GM21576 (cell line): ENCODE data around the gene KCNA3.
"Not testable (repeated sequence)": the region's sequence is repeated elsewhere in the genome, so short reads cannot be mapped to it uniquely, and the experiment has no call there.

Source experiments
- ATAC-seq: cut with Tn5 transposase; IDR thresholded peaks from one replicate; pipeline ENCODE4 v1.9.1; 2021; ENCODE audit warnings: mild to moderate bottlenecking, moderate library complexity; ENCODE audit not compliant: unreplicated experiment

The KCNA3 gene

DNA sequence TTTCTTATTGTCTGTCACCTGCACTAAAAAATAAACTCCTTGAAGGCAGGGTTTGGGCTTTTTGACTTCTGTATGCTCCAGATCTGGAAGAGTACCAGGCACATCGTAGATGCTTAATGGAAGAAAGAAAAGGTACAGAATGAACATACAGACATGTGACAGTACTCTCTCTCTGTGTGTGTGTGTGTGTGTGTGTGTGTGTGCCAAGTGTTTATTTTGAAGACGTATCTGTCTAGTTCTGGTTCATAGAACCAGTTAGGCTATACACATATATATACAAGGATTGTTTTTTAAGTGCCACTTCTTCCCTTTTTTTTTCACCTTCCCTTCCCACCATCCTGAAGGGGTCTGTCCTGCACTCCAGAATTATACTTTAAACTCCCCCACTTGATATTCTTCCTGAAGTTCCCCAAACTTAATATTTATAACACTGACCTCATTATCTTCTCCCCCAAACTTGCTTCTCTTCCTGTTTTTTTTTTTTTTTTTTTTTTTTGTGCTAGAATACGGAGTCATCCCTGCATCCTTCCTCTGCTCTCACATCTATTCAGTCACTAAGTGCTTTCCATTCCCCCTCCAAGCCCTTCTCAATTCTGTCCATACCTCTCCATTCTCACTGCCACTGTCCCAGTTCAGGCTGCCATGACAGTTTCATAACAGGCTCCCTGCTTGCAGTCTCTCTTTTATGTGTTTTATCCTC lies 5.4 kb upstream of the KCNA3 start:
- no peak for ATAC-seq

DNA sequence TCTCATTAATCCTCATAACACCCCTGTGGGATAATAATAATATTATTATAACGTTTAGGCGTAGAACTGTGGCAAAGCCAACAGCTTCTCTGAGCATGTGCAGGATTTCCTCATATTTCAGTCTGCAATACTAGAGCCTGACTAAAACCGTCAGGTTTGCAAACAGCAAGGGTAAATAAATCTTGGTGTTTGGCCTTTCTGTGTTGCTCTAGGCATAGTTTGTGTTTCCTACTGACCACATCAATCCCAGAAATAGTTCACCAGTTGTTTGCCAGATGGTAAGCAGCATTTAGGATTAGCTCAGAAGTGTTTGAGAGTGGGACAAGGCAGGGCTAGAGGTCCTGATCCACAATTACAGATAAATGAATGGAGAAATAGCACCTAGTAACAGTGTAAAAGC lies 2.8 kb upstream of the KCNA3 start:
- no peak for ATAC-seq

DNA sequence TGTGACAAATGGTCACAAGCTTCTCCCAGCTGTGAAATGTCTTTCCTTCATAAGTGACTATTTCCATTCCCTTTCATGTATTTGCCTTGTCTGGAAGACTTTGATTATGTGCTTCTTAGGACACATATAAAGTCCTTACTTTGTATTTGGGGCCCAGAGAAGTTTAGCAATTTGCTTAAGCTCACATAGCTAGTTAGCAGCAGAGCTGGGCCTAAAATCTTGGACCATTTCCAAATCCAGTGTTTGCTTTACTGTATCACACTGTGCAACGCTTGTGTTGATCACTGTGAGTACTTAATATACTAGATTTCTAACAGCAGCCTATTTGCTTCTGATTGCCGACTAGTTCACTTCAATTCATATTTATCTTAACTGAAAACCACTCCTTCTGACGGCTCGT lies 2.2 kb upstream of the KCNA3 start:
- no peak for ATAC-seq

DNA sequence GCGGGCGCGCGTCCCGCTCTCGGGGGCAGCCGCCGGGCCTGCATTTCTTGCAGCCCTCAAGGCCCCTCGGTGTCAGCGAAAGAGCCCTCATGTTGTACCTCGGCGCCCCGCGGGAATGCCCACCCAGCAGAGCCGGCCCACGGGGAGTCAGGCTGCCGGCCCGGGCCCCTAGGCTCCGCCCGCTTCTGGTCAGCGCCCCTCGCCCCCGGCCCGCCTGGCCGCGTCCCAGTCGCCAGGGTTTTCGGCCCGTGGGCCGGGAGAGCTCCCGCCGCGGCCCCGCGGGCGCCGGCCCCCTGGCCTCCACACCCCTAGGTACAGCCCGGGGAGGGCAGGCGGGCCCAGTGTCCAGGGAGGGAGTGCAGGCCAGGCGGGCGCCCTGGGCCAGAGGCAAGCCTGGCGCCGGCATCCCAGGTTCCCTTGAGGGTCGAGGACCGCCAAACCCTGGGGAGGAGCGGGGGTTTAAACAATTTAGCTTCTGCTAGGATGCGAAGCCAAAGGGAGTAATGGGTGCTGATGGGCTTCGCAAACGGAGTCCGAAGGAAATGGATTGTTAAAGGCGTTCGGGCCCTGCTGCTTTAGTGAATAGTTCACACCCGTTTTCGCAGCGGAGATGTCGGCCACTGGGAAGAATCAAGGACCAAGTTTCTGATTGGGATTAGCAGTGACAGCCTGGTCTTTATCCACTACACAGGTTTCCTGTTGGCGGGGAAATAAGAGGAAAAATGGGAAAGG lies 486 bp upstream of the KCNA3 start:
- no peak for ATAC-seq

DNA sequence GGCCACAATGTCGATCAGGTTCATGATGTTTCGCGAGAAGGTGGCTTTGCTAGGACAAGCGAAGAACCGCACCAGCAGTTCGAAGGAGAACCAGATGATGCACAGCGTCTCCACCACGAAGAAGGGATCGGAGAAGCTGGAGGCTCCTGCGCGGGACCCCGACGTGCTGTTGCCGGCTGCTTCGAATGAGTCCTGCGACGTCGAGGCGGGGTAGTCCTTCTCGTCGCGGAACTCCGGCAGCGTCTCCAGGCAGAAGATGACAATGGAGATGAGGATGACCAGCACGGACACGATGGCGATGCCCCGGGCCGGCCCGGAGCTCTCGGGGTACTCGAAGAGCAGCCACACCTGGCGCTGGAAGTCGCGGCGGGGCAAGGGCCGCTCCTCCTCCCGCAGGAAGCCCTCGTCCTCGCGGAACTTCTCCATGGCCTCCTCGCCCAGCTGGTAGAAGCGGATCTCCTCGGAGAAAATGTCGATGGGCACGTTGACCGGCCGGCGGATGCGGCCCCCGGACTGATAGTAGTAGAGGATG lies 869 bp downstream of the KCNA3 start:
- no peak for ATAC-seq

DNA sequence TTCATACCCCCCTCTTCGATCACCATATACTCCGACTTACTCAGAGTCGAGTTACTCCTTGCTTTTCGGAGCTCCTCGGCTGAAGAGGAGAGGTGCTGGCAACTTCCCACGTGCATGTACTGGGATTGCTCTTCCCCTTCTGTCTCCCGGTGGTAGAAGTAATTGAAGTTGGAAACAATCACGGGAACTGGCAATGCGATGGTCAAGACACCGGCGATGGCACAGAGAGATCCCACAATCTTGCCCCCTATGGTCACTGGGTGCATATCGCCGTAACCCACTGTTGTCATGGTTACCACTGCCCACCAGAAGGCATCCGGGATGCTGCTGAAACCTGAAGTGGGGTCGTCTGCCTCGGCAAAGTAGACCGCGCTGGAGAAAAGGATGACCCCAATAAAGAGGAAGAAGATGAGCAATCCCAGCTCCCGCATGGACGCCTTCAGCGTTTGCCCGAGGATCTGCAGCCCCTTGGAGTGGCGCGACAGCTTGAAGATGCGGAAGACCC lies 1.5 kb downstream of the KCNA3 start:
- ATAC-seq: no peak

DNA sequence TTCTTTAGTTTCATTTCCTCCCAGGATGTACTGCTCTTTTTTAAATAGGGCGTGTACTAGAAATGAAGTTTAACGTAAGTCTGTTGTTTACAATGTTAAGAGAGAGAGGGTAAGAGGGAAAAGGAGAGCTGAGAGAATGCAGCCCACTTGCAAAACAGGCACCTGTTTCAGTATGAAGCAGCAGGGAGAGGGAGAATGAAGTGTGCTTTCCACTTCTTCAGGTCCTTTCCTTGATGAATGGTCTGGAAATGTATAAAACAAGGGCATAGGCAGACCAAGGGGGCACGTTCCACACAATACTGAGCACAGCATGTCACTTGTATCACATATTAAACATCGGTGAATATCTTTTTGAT lies 2.0 kb downstream of the KCNA3 start:
- peak; percentile 58 for ATAC-seq

DNA sequence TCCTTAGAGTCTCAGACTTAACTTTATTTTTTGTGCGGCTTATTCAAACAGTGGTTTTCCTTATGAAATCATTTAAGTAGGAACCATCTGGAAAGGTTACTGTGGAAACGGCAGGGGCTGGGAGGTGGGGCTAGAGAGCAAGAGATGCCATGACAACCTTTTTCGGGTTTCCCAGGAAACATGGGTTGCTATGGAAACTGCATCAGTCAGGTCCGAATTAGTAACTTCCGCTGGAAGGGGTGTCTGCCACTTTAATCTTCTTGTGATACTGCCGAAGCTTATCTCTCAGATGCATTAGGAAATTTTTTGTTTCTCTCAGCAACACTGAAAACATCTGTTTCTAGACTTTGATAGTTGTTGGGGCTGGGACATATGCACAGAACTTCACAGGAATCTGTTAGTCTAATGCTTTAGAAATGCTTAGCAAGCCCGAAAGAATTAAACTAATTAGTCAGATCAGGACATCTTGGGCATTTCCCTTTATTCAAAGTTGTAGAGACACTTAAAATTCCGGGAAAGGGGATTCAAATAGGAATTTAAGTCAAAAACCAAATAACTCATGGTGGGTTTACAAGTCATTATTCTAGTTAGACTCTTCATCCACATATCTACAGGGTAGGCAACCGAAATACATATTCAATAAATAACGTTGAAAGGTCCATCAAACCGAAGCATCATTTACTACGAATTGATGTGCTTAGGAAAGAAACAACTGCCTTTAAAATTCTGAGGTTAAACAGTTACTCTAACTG lies 2.6 kb downstream of the KCNA3 start:
- ATAC-seq: no peak

DNA sequence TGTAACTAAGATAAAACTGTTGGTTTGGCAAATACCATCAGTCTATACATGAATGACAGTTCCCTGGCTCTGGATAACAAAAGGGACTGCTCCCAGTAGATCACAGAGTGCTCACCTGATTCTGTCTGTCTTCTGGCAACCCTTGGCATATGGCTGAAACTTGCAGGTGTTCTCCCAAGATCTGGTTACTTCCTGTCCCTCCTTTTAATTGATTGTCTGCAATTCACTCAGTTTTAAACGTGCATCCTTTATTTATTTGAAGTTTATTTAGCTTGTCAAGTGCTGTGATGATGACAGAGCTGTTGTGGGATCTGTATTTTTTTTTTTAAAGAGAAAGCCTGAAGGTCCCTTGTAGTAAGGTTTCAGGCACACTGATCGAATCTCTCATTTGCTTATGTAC lies 3.4 kb downstream of the KCNA3 start:
- ATAC-seq: no peak

DNA sequence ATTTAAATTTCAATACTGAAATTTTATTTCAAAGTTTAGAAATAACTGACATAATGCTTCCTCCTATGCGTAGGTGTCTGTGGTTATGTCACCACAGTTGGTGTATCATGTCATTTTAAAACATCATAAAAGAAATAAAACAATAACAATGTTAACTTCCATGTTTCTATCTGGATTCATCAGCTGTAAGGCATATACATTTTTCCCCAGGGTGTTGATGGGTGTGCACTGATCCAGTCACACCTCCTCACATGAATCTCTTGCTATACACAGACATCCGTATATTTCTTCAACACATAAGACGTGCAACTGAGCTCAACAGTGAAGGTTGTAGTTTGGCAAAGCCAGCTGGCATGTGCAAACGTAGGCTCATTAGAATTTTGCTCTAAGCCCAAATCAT lies 6.2 kb downstream of the KCNA3 start:
- no peak for ATAC-seq

DNA sequence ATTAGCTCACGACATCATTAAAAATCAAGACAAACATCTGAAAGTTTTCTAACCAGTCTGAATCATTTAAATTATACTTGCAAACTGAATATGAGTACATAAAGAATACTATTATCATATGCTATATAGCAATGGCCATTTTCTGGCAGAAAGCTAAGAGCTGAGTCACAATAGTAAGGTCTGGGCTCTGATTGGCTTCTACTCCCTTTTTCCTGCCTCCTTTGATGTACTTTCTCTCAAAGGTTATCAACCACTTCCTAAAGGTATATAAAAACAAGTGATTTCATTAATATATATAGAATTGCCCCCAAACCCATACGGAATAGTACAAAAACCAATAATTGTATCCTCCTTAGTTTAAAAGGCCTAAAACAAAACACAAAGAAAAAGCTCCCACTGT lies 7.0 kb downstream of the KCNA3 start:
- no peak for ATAC-seq

DNA sequence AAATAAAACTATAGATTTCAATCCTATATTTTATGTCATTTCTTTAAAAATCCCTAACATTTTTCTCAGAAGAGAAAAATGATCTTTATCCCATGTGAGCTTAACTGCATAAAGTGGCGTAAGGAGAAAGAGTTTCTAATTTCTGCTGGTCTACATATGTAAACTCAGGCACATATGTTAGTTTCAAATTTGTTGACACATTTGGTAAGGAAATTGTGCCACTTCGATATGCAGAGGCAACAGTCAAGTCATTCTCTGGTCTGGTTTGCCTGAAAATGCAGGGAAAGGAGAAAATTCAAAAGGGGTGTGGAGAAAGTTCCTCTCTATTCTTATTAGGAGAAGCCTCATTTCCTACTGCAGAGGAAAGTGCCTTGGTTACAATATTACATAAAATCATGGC lies 11.5 kb downstream of the KCNA3 start:
- no peak for ATAC-seq

DNA sequence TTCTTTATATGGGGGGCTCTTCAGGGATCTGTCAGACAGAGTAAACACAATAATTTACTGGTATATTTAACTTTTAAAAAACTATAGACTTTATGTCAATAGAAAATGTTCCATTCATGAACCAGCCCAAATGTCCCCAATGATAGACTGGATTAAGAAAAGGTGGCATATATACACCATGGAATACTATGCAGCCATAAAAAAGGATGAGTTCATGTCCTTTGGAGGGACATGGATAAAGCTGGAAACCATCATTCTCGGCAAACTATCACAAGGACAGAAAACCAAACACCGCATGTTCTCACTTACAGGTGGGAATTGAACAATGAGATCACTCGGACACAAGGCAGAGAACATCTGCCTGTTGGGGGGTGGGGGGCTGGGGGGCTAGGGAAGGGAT lies 15.2 kb downstream of the KCNA3 start:
- ATAC-seq: not testable (repeated sequence)

DNA sequence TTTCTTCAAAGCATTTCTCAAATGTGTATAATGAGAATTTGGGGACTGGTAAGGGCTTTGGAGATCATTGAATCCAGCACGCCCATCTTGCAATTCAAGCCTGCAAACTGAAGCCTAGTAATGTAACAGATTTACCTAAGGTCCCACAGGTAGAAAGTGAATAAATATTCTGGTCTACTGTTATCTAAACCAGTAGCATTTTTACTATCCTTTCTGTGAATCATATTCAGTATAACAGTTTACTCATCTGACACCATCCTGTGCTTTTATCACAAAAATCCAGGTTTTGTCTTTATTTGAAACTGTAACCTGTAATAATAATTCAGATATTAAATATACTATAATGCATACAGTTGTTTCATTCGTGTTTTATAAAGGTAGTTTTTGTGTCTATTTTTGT lies 17.4 kb downstream of the KCNA3 start:
- no peak for ATAC-seq

DNA sequence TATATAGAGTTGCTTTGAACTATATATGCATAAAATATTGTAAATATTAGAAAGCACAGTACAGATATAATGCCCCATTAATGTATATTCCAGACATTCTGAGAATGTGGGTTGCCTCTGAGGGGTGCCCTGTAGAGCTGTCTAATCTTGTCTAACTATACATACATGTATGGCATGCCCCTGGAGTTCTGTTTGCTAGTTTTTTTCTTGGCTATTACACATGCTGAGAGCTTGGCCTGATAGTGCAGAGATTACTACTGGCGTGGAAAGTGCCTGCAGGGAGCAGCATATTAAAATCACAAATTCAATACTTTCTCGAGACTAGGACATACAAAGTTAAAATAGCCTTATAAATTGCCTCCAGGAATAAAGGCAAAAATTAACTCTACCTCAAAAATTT lies 24.1 kb downstream of the KCNA3 start:
- no peak for ATAC-seq

DNA sequence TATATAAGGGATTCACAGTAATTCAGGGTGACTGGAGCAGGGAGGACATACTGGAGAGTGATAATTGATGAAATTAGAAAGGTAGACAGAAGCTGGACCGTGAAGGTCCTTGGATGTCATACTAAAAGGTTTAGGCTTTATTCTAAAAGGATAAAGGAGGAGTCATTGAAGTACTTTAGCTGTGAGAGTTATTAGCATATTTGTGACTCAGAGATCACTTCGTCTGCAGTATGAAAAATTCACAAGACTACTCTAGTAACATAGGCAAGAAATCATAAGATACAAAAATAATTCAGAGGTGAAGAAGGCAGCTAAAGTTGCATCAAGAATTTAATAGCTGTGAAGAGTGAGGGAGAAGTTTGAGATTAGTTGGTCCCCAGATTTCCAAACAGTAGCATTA lies 26.3 kb downstream of the KCNA3 start:
- no peak for ATAC-seq

DNA sequence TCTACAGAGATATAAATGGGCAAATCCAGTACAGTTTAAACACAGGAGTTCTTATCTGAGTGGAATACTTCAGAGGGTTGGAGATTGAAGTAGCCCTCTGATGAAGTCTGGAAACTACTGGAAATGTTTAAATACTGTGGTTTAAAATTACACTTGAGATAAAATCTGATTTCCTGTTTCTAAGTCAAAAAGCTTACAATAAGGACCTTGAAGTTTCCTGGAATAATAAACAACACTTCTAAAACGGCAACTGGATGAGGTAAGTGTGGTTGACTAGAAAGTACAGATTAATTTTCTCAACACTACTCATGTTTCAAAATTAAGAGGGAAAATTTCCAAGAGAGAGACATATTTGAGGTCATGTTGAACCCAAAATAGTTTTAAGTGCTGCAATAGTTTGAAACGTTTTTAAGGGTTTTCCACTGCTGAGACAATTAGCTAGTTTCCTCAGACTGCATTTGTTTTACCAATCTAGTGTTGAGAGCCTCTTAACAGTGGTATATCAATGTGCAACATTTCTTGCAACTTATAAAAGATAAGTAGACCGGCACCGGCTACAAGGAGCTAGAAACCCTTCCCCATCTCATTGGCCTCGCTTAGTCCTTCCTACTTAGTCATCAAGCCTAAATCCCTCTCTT lies 27.4 kb downstream of the KCNA3 start:
- no peak for ATAC-seq

DNA sequence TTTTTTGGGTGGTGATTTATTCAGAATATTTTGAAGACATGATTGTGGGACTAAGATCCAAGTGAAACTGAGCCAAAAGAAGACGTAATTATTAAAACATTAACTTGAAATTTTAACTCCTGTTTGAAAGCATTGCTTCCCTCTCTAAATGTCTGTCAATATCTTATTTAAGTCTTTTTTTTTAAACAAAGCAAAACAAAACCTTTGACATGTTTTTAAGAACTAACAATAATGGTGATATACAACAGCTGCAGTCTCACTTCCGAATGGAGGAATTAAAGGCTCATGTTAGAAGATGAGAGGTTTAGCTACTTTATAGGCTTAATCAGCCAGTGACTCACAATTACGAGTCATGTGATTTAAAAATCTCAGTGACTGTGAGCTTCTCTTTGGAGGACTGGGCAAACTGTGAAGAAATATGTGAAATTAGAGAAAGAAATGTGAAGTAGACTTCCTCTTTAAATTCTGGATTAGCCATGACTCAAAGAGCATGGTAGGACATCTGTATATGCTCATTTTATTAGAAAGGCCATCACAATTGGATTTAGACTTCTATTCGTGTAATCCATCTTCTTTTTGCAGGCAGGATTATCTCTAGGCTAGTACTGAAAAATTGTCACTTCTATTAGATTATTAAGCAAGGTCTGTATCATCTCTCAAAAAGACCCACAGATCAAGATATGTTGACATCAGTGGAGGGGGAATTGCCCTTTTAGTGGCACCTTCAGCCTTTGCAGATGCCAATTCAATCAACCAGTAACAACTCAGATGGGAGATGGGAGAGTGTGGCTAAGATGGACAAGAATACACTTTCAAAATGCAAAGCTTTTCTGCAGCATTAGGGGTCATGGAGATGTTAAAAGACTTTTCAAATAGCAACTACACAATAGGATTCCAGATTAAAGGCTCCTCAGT lies 28.7 kb downstream of the KCNA3 start:
- ATAC-seq: no peak

DNA sequence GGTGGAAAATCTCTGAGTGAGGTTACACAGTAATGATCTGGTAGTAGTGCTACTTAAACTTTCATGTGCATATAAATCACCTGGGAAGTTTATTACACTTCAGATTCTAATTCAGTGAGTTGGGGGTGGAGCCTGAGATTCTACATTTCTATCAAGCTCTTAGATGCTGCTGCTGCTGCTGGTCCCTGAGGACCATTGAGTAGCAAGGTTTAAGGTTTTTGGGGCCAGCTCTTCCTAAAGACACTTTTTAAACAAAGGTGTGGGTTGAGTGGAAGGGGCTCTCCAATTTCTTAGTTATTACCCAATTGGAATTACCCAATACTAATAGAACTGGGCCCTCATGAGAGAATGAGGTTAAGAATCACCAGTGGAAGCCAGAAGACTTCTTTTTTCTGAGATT lies 29.5 kb downstream of the KCNA3 start:
- ATAC-seq: no peak

DNA sequence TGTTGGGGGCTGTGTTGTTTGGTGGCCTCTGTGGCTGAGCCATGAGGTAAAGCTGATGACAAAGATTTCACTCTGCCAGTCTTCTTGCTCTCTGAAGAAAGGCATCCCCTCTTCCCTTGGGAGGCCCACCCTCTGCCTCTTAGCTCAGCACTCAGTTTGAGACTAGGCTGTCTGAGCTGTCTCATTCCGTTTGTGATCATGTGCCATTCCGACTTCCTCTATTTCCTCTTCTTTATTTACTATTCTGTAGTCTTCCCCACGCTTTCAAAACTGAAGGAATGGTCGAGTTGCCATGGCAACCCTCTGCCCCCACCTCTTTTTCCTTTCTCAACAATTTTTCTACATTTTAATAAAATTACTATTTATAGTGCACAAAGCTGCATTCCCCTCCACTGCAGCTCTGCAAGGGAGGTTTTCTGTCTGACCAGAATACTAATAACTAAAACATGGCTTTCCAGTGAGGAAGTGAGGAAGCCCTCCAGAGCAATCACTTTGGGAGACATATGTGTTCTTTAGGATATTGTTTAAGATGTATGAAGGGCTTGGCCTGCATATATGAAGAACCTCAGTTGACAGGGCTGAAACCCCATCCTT lies 30.8 kb downstream of the KCNA3 start:
- peak; percentile 48 for ATAC-seq
